Ovary (tissue), 9 donors: ENCODE data around the gene CYFIP2. TPM values are rescaled to one million over a fixed set of nuclear protein-coding genes. Genes with fewer than 3 reads are reported as not detected.

ENCODE experiments used
- DNase-seq, 5 donors: peaks; one replicate each; pipeline ENCODE4 v3.0.0-alpha.2; 2019 to 2020
- H3K27ac ChIP-seq, 2 donors: fragments of 200-600 bp; one replicate each; pipeline versions ENCODE4 v1.5.1 to v1.8.0; 2019 to 2022
- H3K27me3 ChIP-seq: fragments of 200-600 bp; one replicate; pipeline ENCODE4 v1.8.0; 2022
- H3K36me3 ChIP-seq: fragments of 200-600 bp; sonication (generic); one replicate; pipeline ENCODE4 v1.5.1; 2019
- H3K4me1 ChIP-seq: one replicate; pipeline ENCODE4 v1.8.1; 2013; ENCODE audit warnings: mild to moderate bottlenecking, moderate library complexity; ENCODE audit not compliant: insufficient read depth
- H3K4me3 ChIP-seq: fragments of 200-600 bp; sonication (generic); one replicate; pipeline ENCODE4 v1.5.1; 2017
- H3K9me3 ChIP-seq, 2 donors: fragments of 200-600 bp in 1 of 2; sonication (generic) in 1 of 2; one replicate each; pipeline versions ENCODE4 v1.5.1 to v1.8.1; 2013 to 2019; ENCODE audit warnings: mild to moderate bottlenecking in 1 of 2, moderate library complexity in 1 of 2
- CTCF ChIP-seq, 3 donors: fragments of 450-650 bp in 2 of 3; fragments of 200-600 bp in 1 of 3; IDR thresholded peaks; one replicate each; pipeline versions ENCODE4 v1.5.1 to v1.8.0; 2016 to 2022; ENCODE audit warnings: antibody characterized with exemption in 3 of 3, mild to moderate bottlenecking in 1 of 3
- EP300 ChIP-seq: sonication (generic); formaldehyde crosslinking; IDR thresholded peaks from one replicate; pipeline ENCODE4 v1.6.1; 2017; ENCODE audit warnings: antibody characterized with exemption
- POLR2A ChIP-seq: fragments of 450-650 bp; IDR thresholded peaks from one replicate; pipeline ENCODE4 v1.6.1; 2017; ENCODE audit warnings: antibody characterized with exemption, mild to moderate bottlenecking, moderate library complexity
- WGBS, 3 donors: extraction: QIAGEN DNeasy Blood & Tissue Kit in 1 of 3; methylation state at CpG; one replicate each; pipeline versions ENCODE4 v1.1.5 to v1.1.7; 2013 to 2017; 5-methylcytosine and 5-hydroxymethylcytosine counted together
- intact Hi-C, 4 donors: fragments of 100-400 bp; cut with DNase I; formaldehyde crosslinking; loops; one replicate each; pipeline versions ENCODE4 v1.11.0 to v1.15.1; 2022 to 2023
- polyA plus RNA-seq, 2 donors: library from polyadenylated mRNA; stranded (reverse); fragments of 200-250 nt in 1 of 2; fragments of 350-450 nt in 1 of 2; fragmentation: Illumina TruSeq in 1 of 2; extraction: RNeasy Lipid Tissue Mini Kit (QIAGEN cat#74804) in 1 of 2; gene quantifications; one replicate each; pipeline ENCODE4 v1.2.3, GENCODE V29; 2013 to 2014
- total RNA-seq, 7 donors: library from RNA; depleted of rRNA in 2 of 7; stranded (reverse); fragments of >200 nt in 2 of 7; fragmentation: NEBNext Ultra II Directional in 3 of 7; extraction: Animal tissue kit (Norgen Biotek cat#: 25700) in 3 of 7; gene quantifications; one replicate each; pipeline versions ENCODE4 v1.1.0 to v1.2.4, GENCODE V29; 2016 to 2023
- donor health status: DM: no; HTN: no; CAD: no; lungs with moderate emphysema.
- donor health status: DM: no; HTN: no; CAD: no.
- donor health status: Bipolar disorder and iron deficiency.
- donor health status: DM: yes; HTN: yes; CAD: no.
- donor health status: DM: no; HTN: no; CAD: no.
- donor health status: DM: yes; HTN: yes; CAD: no.

The CYFIP2 gene
- total and polyA plus RNA-seq, 9 donors, result 4.9 to 39.8 (median 17.1) TPM

DNA sequence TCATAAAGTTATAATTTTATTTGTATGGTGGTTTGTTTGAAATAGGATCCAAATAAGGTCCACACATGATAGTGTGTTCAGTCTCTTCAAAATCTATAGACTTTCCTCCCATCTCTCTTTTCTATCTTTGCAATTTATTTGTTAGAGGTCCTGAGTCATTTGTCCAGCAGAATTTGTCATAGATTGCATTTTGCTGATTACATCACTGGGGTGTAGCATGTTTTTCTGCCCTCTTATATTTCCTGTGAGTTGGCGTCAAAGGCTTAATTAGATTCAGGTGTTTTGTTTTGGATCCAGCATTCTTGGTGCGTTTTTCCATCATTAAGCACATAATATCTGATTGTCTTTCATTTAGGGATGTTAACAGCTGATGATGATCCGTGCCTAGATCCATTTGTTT lies 15.0 kb downstream of the CYFIP2 start:
- Histone ChIP-seq H3K27ac (no peak overlapping the region), H3K36me3 (no peaks in the 10 kb centered on the region), H3K9me3 (no peaks in the 10 kb centered on the region), H3K4me3 (no peak overlapping the region), H3K4me1 (no peaks in the 10 kb centered on the region), H3K27me3 (no peaks in the 10 kb centered on the region)
- intact Hi-C loops, result no loop called here
- 43 to 54% (median 52%) methylated on average over 3 of the region's 3 CpGs for WGBS, 3 donors
- no peak for DNase-seq
- TF ChIP-seq EP300 (no peak), CTCF (IDR thresholded peaks at IDR 0.05) (no peak), POLR2A (no peak)

DNA sequence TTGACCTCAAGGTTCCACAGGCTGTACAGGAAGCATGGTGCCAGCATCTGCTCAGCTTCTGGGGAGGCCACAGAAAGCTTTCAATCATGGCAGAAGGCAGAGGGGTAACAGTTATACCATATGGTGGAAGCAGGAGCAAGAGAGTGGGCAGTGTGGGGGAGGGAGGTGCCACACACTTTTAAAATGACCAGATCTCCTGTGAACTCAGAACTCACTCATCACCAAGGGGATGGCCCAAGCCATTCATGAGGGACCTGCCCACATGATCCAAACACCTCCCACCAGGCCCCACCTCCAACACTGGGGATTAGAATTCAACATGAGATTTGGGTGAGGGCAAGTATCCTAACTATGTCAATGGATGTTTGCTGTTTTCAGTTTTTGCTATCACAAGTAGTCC lies 16.2 kb downstream of the CYFIP2 start:
- intact Hi-C loops, result no loop called here
- TF ChIP-seq CTCF (IDR thresholded peaks at IDR 0.05), result no peak
- TF ChIP-seq POLR2A, result no peak
- no peak for TF ChIP-seq EP300
- Histone ChIP-seq H3K4me3 (no peak overlapping the region), H3K4me1 (no peaks in the 10 kb centered on the region), H3K27ac (no peak overlapping the region), H3K27me3 (no peaks in the 10 kb centered on the region), H3K36me3 (no peaks in the 10 kb centered on the region), H3K9me3 (no peaks in the 10 kb centered on the region)
- no peak for DNase-seq

DNA sequence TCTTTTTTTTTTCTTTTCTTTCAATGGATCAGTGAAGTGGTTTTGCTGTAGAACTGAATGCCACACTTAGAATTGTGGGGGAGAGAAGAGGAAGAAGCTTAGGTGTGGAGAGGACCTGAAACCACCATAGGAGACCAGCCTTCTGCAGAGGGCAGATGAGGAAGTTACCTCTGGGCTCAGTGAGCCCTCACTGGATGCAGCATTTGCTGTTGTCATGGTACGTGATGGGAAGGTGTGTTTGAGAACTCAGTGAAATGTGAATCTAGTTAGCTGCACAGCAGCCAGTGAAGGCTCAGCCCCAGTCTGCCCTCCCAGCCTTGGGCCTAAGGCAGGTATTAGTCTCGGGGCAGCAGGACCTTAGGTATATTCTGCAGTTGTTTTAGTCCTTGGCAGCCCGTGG lies 17.5 kb downstream of the CYFIP2 start:
- Histone ChIP-seq H3K4me1 (no peaks in the 10 kb centered on the region), H3K36me3 (no peaks in the 10 kb centered on the region), H3K27me3 (no peaks in the 10 kb centered on the region), H3K4me3 (no peak overlapping the region), H3K9me3 (no peaks in the 10 kb centered on the region), H3K27ac (no peak overlapping the region)
- intact Hi-C loops, result no loop called here
- no peak for TF ChIP-seq CTCF (IDR thresholded peaks at IDR 0.05)
- TF ChIP-seq POLR2A, result no peak
- no peak for TF ChIP-seq EP300
- WGBS, 3 donors, result 77 to 84% (median 78%) methylated on average over 3 of the region's 3 CpGs
- no peak for DNase-seq

- TF ChIP-seq POLR2A, result no peak
- H3K4me1 ChIP-seq, result no peaks in the 10 kb centered on the region
- no peaks in the 10 kb centered on the region for H3K9me3 ChIP-seq
- DNase-seq, result no peak
- no peak overlapping the region for H3K4me3 ChIP-seq
- H3K27me3 ChIP-seq, result no peaks in the 10 kb centered on the region
- no peak overlapping the region for H3K27ac ChIP-seq
- 70 to 75% (median 72%) methylated on average over 6 of the region's 6 CpGs for WGBS, 3 donors
- H3K36me3 ChIP-seq, result no peaks in the 10 kb centered on the region
- intact Hi-C loops, result no loop called here
Measured at GRCh38 chr5:157284458-157285212, 18.7 kb downstream of the CYFIP2 start.

GRCh38 chr5:157285310-157286035 lies 19.6 kb downstream of the CYFIP2 start:
- no peaks in the 10 kb centered on the region for H3K4me1 ChIP-seq
- intact Hi-C loops, result no loop called here
- no peak overlapping the region for H3K27ac ChIP-seq
- H3K9me3 ChIP-seq, result no peaks in the 10 kb centered on the region
- no peak for DNase-seq
- H3K36me3 ChIP-seq, result no peaks in the 10 kb centered on the region
- no peak overlapping the region for H3K4me3 ChIP-seq
- no peaks in the 10 kb centered on the region for H3K27me3 ChIP-seq
- 81 to 89% (median 82%) methylated on average over 10 of the region's 10 CpGs for WGBS, 3 donors
- TF ChIP-seq CTCF (IDR thresholded peaks at IDR 0.05), result no peak
- TF ChIP-seq EP300, result no peak
- TF ChIP-seq POLR2A, result no peak
